Stimulated activated CD4-positive, alpha-beta T cell treated with anti-CD3 and anti-CD28 coated beads, TNF-alpha, amount 100 ng/mL, for 4 hours (primary cell): Measurements from ENCODE around the gene PJA1.
A peak's percentile ranks its signal among the peaks of the same experiment; 100 is the strongest.

ENCODE experiments used
- DNase-seq, 3 experiments: peaks; one replicate each; pipeline ENCODE4 v3.0.0-alpha.2; 2020; ENCODE audit warnings: low read depth in 3 of 3

The PJA1 gene

DNA sequence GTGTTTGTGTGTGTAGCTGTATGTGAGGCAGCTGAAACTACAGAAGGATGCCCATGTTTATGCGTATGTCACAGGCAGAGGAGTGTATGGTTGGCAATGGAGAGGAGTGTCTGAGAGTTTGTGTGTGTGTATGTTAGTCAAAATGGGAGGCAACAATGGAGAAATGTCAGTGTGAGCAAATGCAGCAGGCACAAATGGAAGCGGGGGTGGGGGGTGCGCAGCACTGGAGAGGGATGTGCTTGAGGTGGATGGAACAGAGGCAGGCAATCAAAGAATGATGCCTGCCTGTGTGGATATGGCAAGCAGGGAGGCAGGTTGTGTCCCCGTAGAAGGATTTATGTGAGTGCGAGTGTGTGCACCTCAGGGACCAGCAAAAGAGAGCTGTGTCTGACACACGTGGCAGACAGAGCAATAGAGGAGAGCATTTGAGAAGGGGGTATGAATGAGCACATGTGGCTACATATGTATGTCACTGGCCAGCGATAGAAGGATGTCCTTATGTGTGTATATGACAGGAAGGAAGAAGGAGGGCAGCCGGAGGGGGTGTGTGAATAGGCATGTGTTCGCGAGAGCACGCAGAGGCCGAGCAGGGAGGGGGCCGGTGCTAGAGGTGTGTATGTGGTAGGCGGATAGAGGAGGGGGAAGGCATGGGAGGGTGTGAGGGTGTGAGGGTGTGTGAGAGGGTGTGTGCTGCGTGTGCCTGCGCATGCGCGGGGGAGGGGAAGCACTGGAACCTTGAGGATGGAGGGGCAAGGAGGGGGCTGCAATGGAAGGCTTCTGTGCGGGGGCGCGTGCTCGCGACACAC lies 1.1 kb downstream of the PJA1 start:
- DNase-seq, result peak; percentile 7 to 49 (median 22)

GRCh38 chrX:69162361-69162865 lies 2.8 kb downstream of the PJA1 start:
- no peak for DNase-seq

- DNase-seq, result no peak
Measured at GRCh38 chrX:69161786-69162349, 3.4 kb downstream of the PJA1 start.

GRCh38 chrX:69161371-69161770 lies 3.9 kb downstream of the PJA1 start:
- no peak for DNase-seq

GRCh38 chrX:69158166-69158980 lies 6.9 kb downstream of the PJA1 start:
- DNase-seq, result no peak

GRCh38 chrX:69156638-69157037 lies 8.6 kb downstream of the PJA1 start:
- no peak for DNase-seq

DNA sequence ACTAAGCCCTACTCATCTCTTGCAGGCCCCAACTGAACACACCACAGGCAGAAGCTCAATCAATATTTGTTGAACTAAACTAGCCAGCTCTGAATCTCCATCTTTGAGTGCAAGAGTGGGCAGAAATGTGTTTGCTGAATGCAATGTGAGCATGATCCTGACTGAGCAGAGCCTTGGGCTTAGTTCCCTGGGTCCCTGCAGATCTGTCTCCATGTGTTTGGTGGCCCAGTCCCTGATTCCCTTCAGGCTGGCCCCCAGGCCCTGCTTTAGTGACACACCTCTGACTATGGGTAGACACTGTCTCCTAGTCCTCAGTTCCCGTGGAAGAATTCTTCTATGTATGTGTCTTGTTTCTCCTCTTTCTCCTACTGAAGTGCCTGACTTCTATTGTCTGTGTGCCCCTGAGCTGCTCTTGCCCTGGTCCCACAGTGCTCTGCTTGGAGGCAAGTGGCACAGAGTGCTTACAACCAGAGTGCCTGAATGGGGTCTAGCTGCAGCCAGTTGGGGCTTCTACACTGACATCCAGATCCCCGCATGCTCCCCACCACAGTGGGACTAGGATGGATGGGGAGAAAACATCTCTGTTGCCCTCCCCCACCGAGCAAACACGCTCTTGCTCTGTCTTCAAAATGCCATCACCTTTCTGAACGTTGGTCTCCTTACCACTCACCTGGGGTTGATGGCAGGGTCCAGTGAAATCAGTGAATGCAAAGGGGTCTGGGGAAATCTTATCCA lies 9.3 kb downstream of the PJA1 start:
- DNase-seq, result no peak

DNA sequence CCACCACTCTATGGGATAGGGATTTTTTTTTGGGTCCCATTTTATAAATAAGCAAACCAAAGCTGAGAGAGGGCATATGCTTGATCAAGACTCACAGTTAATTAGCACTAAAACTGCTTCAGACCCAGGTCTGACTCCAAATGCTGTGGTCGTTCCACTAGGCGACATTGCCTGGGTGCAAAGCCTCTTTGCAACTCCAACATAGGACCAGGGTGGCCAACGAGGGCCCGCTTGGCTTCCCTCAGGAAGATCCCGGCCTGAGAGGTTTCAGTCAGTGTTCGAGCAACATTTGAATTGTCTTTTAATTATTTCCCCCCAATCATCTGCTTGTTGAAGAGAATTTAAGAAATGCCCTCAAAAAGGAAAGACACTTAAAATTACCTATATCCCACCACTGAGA lies 11.2 kb downstream of the PJA1 start:
- no peak for DNase-seq

GRCh38 chrX:69153060-69153730 lies 12.1 kb downstream of the PJA1 start:
- DNase-seq, result no peak

- no peak for DNase-seq
Measured at GRCh38 chrX:69152417-69152841, 12.8 kb downstream of the PJA1 start.

GRCh38 chrX:69151866-69152284 lies 13.4 kb downstream of the PJA1 start:
- DNase-seq, result no peak

- no peak for DNase-seq
Measured at GRCh38 chrX:69150281-69150960, 14.8 kb downstream of the PJA1 start.

DNA sequence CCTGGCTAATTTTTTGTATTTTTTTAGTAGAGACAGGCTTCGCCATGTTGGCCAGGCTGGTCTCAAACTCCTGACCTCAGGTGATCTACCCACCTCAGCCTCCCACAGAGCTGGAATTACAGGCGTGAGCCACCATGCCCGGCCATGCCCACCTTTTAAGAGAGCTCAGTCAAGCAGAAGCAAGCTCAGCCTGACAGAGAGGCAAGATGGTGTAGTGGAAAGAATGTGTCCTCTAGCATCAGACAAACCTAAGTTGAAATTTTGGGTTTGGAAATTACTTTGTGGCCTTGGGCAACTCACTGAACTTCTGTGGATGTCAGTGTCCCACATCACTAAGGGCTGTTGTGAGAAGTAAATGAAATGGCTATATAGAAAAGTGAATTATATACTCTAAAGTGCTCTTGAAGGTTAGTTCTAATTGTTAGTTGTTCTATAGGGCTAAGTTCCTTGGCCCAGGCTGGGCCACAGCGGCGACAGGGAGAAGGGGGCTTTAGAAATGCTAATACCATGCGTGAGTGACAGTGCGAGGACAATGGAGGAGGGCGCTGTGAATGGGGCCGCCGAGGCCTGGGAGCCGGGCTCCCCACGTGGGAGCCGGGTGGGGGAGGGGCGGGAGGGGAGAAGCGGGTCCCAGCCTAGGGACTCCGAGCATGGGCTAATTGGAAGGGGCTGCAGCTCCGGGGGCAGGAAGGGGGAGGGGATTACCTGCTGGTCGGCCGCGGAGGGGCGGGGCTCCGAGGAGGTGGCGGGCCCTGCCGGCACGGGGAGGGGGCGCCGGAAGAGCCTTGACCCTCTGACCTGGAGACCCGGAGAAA lies 15.6 kb downstream of the PJA1 start:
- no peak for DNase-seq

- DNase-seq, result no peak
Measured at GRCh38 chrX:69148946-69149345, 16.3 kb downstream of the PJA1 start.

DNA sequence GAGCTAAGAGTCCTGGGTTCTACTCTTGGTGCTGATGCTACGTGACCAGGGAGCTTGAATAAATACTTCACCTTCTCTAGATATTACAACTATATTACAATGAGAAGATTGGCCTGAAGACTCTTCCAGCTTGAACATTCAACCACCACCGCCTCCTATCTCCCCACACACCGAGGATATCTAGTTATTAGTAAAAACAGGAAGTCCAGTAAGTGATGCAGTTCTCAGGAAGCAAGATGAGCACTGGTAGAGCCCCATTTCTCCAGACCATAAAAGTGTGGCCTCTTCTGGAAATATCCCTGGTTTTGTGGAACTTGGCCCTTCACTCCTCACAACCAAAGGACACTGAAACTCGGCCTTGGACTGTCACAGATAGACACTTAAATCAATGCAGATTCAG lies 18.5 kb downstream of the PJA1 start:
- no peak for DNase-seq

DNA sequence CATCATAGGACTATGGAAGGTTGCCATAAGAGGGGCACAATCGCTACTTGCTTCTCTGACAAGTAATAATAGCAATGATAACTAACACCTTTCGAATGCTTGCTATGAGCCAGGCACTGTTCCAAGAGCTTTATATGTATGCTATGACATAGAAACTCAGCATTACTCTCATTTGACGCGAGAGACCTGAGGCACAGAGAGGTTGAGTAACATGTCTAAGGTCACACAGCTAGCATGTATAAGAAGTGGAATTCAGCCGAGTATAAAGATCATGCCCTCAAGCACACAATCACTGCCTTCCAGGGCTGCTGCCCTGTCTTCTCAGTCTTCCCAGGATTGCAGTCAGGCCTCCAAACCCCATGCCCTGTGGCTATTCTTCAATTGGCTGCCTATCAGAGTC lies 19.5 kb downstream of the PJA1 start:
- no peak for DNase-seq

DNA sequence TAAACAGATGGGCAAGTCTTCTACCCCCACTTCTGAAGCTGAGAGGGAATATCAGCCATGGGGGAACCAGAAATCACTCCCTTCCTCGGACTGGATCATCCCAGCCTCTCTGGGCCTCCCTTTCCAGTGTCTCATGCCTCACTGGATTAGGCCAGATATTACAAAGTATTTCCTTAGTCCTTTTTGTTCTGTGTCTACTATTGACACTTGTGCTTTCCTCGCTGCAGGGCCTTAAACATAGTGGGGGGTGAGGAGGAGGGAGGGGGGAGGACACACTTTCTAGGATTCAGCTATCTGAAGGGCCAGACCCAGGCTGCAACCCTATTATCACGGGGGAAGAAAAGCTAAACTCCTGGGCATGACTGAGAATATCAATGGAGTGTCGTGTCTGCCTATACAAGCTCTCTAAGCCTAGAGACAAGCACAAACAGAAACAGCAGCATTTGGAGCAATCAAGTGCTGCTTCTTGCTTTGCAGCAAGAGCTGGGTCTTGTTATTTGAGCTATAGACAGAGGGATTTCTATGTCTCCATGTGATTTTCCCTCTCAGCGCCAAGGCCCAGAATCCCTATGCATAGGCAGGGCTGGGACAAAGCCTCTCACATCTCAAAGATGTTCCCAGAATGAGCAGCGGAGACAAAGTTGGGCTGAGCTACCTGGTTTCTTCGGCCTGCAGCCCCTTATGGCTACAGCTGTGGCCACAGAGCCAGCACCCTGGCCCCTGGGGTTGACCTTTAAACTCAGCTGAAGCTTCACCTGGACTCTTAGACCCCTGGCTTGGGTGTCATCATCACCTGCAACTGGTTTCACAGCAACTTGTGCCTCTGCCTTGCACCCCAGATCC lies 20.2 kb downstream of the PJA1 start:
- no peak for DNase-seq

DNA sequence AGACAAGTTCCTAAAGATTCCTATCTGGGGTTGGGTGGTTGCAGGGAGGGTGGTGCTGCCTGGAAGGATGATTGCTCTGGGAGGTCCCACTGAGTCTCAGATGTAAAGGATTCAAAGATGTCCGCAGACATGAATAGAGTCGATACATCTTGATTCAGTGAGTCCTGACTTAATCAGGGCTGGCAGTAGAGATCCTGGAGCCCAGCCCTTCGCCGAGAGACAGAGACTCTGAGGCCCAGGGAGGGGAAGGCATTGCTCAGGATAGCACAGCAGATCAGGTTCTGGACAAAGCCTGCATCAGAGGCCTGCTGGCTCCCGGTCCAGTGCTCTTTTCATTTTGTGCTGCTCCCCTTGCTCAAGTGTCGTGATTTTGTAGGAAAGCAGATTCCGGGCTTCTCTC lies 21.7 kb downstream of the PJA1 start:
- no peak for DNase-seq
